ENCODE data around the gene FRAS1. TPM values are rescaled to one million over a fixed set of nuclear protein-coding genes. Genes with fewer than 3 reads are reported as not detected.
"Not testable (repeated sequence)": the region's sequence is repeated elsewhere in the genome, so short reads cannot be mapped to it uniquely, and the experiment has no call there.

Gene FRAS1
- polyA plus RNA-seq (2011; rRNA removed) (5.8 and 8.8 TPM in 2 replicates), polyA plus RNA-seq (2017; fragmentation: RNase III; extraction: RNeasy Plus Mini Kit Qiagen cat#74134 plus additional on column Dnase treatment) (2.3 to 3.0 TPM (median 2.8 TPM) in 3 replicates), polyA minus RNA-seq (2011; rRNA and poly(A)+ RNA removed) (32.5 and 33.8 TPM in 2 replicates)
- polyA plus RNA-seq (2012; cell fraction: cytosol; rRNA removed): 0.90 and 0.98 TPM in 2 replicates
- polyA plus RNA-seq (2012; cell fraction: nucleus; rRNA removed): 3.2 and 3.8 TPM in 2 replicates

DNA sequence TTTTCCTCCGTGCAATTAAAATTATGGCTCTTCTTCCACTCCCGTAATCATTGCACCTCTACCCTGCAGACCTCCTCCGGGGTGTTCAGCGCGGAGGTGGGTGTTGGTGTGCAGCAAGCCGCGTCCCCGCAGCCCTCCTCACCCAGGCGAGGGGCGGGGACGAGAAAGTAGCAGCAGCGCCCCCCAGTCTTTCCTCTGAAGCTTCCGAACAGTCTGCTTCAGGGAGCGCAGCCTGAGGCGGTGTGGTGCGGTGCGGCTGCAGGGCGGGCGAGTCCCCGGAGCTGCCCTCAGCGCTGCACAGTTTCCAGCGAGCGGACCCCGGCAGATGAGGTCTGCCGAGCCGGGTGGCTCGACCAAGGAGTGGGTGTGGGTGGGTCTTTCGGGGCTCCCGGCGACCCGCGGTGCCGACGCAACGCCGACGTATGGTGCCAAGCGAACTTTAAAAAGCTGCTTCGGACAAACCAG is at the start of gene FRAS1:
TSS of gene FRAS1 (plus strand) at position 189 of the 465 bp plus-strand sequence. CDS start 687 bp downstream, outside the sequence.
- peak; percentile 51 to 68 for ATAC-seq
- Histone ChIP-seq H3K4me2 (peak within 1 kb of the TSS; percentile 96), H3K9me3 (no peaks in the 10 kb centered on the region), H3K4me1 (0 out of 3 replicates have a peak, but pooled peaks cover 4% of the 10 kb centered on the region), H3K27ac (peak within 1 kb of the TSS; percentile 86 to 95), H3K4me3 (peak within 1 kb of the TSS; percentile 94)
- 0% methylated on average over 9 of the region's 39 CpGs for WGBS (ENCODE audit: missing lambda C conversion rate)
- TF ChIP-seq HOXB5 (CRISPR knock-in tag; IDR thresholded peaks at IDR 0.05) (no peak), NFE2L2 (conservative IDR thresholded peaks at IDR 0.05; ENCODE audit: low read length) (no peak), POLR2A (IDR thresholded peaks at IDR 0.05; ENCODE audit: low read length) (peak; percentile 26; the same call in 1 of the 2 replicates), ZFP36 (IDR thresholded peaks at IDR 0.05; ENCODE audit: borderline replicate concordance, partially characterized antibody) (no peak), USF2 (IDR thresholded peaks at IDR 0.05) (no peak), BHLHE40 (IDR thresholded peaks at IDR 0.05; ENCODE audit: low read depth, low read length) (no peak), EHF (CRISPR knock-in tag; IDR thresholded peaks at IDR 0.05) (no peak), CEBPB (IDR thresholded peaks at IDR 0.05) (no peak), REST (IDR thresholded peaks at IDR 0.05) (no peak), CBX2 (IDR thresholded peaks at IDR 0.05; ENCODE audit: borderline replicate concordance, low read depth) (no peak), ESRRA (IDR thresholded peaks at IDR 0.05; ENCODE audit: borderline replicate concordance, low read length) (no peak), RARB (CRISPR knock-in tag; IDR thresholded peaks at IDR 0.05) (no peak), HES2 (IDR thresholded peaks at IDR 0.05) (no peak), RNF2 (IDR thresholded peaks at IDR 0.05; ENCODE audit: borderline replicate concordance, low read depth) (no peak), ZNF302 (CRISPR knock-in tag; IDR thresholded peaks at IDR 0.05) (no peak)
- TF ChIP-seq, protein P1, sequence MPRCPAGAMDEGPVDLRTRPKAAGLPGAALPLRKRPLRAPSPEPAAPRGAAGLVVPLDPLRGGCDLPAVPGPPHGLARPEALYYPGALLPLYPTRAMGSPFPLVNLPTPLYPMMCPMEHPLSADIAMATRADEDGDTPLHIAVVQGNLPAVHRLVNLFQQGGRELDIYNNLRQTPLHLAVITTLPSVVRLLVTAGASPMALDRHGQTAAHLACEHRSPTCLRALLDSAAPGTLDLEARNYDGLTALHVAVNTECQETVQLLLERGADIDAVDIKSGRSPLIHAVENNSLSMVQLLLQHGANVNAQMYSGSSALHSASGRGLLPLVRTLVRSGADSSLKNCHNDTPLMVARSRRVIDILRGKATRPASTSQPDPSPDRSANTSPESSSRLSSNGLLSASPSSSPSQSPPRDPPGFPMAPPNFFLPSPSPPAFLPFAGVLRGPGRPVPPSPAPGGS (IDR thresholded peaks at IDR 0.05): no peak
- TF ChIP-seq, protein P2, sequence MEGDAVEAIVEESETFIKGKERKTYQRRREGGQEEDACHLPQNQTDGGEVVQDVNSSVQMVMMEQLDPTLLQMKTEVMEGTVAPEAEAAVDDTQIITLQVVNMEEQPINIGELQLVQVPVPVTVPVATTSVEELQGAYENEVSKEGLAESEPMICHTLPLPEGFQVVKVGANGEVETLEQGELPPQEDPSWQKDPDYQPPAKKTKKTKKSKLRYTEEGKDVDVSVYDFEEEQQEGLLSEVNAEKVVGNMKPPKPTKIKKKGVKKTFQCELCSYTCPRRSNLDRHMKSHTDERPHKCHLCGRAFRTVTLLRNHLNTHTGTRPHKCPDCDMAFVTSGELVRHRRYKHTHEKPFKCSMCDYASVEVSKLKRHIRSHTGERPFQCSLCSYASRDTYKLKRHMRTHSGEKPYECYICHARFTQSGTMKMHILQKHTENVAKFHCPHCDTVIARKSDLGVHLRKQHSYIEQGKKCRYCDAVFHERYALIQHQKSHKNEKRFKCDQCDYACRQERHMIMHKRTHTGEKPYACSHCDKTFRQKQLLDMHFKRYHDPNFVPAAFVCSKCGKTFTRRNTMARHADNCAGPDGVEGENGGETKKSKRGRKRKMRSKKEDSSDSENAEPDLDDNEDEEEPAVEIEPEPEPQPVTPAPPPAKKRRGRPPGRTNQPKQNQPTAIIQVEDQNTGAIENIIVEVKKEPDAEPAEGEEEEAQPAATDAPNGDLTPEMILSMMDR (IDR thresholded peaks at IDR 0.05): peak; percentile 14; the same call in 2 of the 3 replicates
- POLR2A ChIA-PET: interaction anchor here (0.5 to 1.5 kb wide), 3 partner anchors 195 to 495 kb away, joined by 3 to 4 read pairs (median 4); partner anchors contain the start of genes ANXA3 and MRPL1
- peak; percentile 17 to 20 for DNase-seq (ENCODE audit: low read depth in 1 of 2, low spot score in 1 of 2)
- CTCF ChIA-PET: interaction anchor here (0.8 to 1.7 kb wide), 4 partner anchors 33 to 493 kb away, joined by 3 to 7 read pairs (median 4); no protein-coding TSS in a partner anchor
- FAIRE-seq: no peak

DNA sequence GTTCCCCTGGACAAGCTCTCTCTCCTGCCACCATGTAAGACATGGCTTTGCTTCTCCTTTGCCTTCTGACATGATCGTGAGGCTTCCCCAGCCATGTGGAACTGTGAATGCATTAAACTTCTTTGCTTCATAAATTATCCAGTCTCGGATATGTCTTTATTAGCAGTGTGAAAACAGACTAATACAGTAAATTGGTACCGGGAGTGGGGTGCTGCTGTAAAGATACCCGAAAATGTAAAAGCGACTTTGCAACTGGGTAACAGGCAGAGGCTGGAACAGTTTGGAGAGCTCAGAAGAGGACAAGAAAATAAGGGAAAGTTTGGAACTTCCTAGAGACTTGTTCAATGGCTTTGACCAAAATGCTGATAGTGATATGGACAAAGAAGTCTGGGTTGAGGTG is 46.1 kb upstream of the FRAS1 start:
- H3K4me2 ChIP-seq; ATAC-seq; DNase-seq (ENCODE audit: low read depth in 1 of 2, low spot score in 1 of 2); H3K4me3 ChIP-seq; H3K4me1 ChIP-seq; FAIRE-seq; POLR2A ChIA-PET; H3K27ac ChIP-seq; H3K9me3 ChIP-seq: not testable (repeated sequence)
- 59% methylated on average over 5 of the region's 5 CpGs for WGBS (ENCODE audit: missing lambda C conversion rate)
- CTCF ChIA-PET: interaction anchor here (1.1 kb wide), 1 partner anchor 14 kb away, joined by 3 read pairs; no protein-coding TSS in a partner anchor
